HCT116 (cell line): ENCODE results near the gene DAAM2.

Experiments
- CTCF ChIP-seq, 3 experiments: fragments of 200-600 bp in 1 of 3; sonication (generic) in 1 of 3; IDR thresholded peaks in 2 of 3; conservative IDR thresholded peaks in 1 of 3; 2 replicates each; pipeline ENCODE4 v1.5.1; 2012 to 2017; ENCODE audit warnings: low read depth in 2 of 3, low read length in 2 of 3, antibody characterized with exemption in 1 of 3, borderline replicate concordance in 1 of 3, control low read depth in 1 of 3, mild to moderate bottlenecking in 1 of 3, mixed read lengths in 1 of 3, mixed run types in 1 of 3, moderate library complexity in 1 of 3; ENCODE audit not compliant: insufficient read depth in 1 of 3
- EZH2phosphoT487 ChIP-seq: fragments of 200-600 bp; IDR thresholded peaks from 2 replicates; pipeline ENCODE4 v1.6.1; 2018; ENCODE audit warnings: antibody characterized with exemption, borderline replicate concordance
- POLR2AphosphoS5 ChIP-seq: IDR thresholded peaks from 2 replicates; pipeline ENCODE4 v1.6.1; 2011; ENCODE audit warnings: mild to moderate bottlenecking, low read depth, low read length, moderate library complexity

- TF ChIP-seq CTCF (IDR thresholded peaks at IDR 0.05 in 2 of 3, conservative IDR thresholded peaks at IDR 0.05 in 1 of 3; ENCODE audit: borderline replicate concordance in 1 of 3, insufficient read depth in 1 of 3, low read depth in 2 of 3, low read length in 2 of 3) = no peak
- TF ChIP-seq POLR2AphosphoS5 = no peak
- no peak for TF ChIP-seq EZH2phosphoT487
Measured at GRCh38 chr6:39935241-39935640, 143.1 kb downstream of the DAAM2 start.
